ENCODE measurements around the gene FAM98C.

The FAM98C gene

GRCh38 chr19:38429055-38429810 is 26.3 kb downstream of the FAM98C start:
- no peak for DNase-seq

- DNase-seq: no peak
These were observed 26.9 kb downstream of the FAM98C start for GRCh38 chr19:38429811-38430156.

GRCh38 chr19:38430931-38431330 is 28.0 kb downstream of the FAM98C start:
- DNase-seq: no peak

GRCh38 chr19:38433268-38433733 is 30.4 kb downstream of the FAM98C start, which contains the start of gene RYR1:
Gene RYR1, plus strand, starts transcription at chr19:38433691. Its CDS starts 139 bp downstream, at chr19:38433830.
- DNase-seq: peak; percentile 36

- DNase-seq: peak; percentile 14
These were observed 31.7 kb downstream of the FAM98C start for GRCh38 chr19:38434549-38435051.

GRCh38 chr19:38437295-38437694 is 34.4 kb downstream of the FAM98C start:
- no peak for DNase-seq

- no peak for DNase-seq
These were observed 35.0 kb downstream of the FAM98C start for GRCh38 chr19:38437917-38438316.

GRCh38 chr19:38440592-38440991 is 37.7 kb downstream of the FAM98C start:
- no peak for DNase-seq

- no peak for DNase-seq
These were observed 38.9 kb downstream of the FAM98C start for GRCh38 chr19:38441657-38442348.

- no peak for DNase-seq
These were observed 39.8 kb downstream of the FAM98C start for GRCh38 chr19:38442736-38443135.

GRCh38 chr19:38443458-38443999 is 40.6 kb downstream of the FAM98C start:
- no peak for DNase-seq

- no peak for DNase-seq
These were observed 41.1 kb downstream of the FAM98C start for GRCh38 chr19:38444026-38444425.

- DNase-seq: no peak
These were observed 42.5 kb downstream of the FAM98C start for GRCh38 chr19:38445362-38445761.

- no peak for DNase-seq
These were observed 45.3 kb downstream of the FAM98C start for GRCh38 chr19:38448225-38448624.

GRCh38 chr19:38449518-38449917 is 46.6 kb downstream of the FAM98C start:
- DNase-seq: no peak

- no peak for DNase-seq
These were observed 48.1 kb downstream of the FAM98C start for GRCh38 chr19:38451036-38451435.

- DNase-seq: no peak
These were observed 48.7 kb downstream of the FAM98C start for GRCh38 chr19:38451629-38452028.

- DNase-seq: no peak
These were observed 49.8 kb downstream of the FAM98C start for GRCh38 chr19:38452430-38453366.

- DNase-seq: no peak
These were observed 50.7 kb downstream of the FAM98C start for GRCh38 chr19:38453596-38453995.

GRCh38 chr19:38455031-38455430 is 52.1 kb downstream of the FAM98C start:
- no peak for DNase-seq

GRCh38 chr19:38457202-38457601 is 54.3 kb downstream of the FAM98C start:
- no peak for DNase-seq

GRCh38 chr19:38457690-38458405 is 55.0 kb downstream of the FAM98C start:
- DNase-seq: no peak
